ENCODE measurements around the gene MPP2. TPM values are rescaled to one million over a fixed set of nuclear protein-coding genes. Genes with fewer than 3 reads are reported as not detected.

The MPP2 gene
- total and polyA plus RNA-seq, 9 of the 15 experiments (the other 6 are each of a cell fraction or from before 2014, with no cell fraction given): 0.04 to 1.0 (median 0.24) TPM

DNA sequence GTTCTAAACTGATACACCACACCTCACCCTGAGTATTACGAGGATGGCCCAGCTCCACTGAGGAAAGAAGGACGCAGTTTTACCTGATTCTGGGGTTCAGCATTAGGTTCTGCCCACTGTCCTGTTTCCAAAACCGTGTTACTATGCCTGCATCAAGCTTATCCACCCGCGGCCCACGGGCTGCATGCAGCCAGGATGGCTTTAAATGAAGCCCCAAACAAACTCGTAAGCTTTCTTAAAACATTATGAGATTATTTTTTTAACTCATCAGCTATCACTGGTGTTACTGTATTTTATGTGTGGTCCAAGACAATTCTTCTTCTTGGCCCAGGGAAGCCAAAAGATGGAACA lies 64.4 kb downstream of the MPP2 start:
- Histone ChIP-seq H3K36me3 (ENCODE audit: control insufficient read depth, insufficient read depth, low read length) (no peaks in the 10 kb centered on the region), H3K27ac (ENCODE audit: extremely low read depth, low read depth, low read length) (no peak overlapping the region), H3K4me1 (replicated peaks in 1 of 2; ENCODE audit: control insufficient read depth in 2 of 2, insufficient read depth in 2 of 2, low read length in 2 of 2) (peaks cover 16 to 22% of the 10 kb centered on the region in 2 experiments), H3K9ac (ENCODE audit: insufficient read depth in 1 of 2, low read depth in 2 of 2, low read length in 2 of 2) (no peak overlapping the region), H3K4me2 (ENCODE audit: insufficient read depth, low read length) (peak overlapping the region; percentile 68), H2AFZ (ENCODE audit: low read depth, low read length) (peak overlapping the region; percentile 68), H3K27me3 (ENCODE audit: control insufficient read depth in 2 of 2, insufficient read depth in 2 of 2, low read length in 2 of 2) (peaks cover 0 to under 1% of the 10 kb centered on the region in 2 experiments; a peak in 1 of 5 replicates), H3K79me2 (ENCODE audit: control insufficient read depth, insufficient read depth, low read length) (no peaks in the 10 kb centered on the region), H3K9me3 (replicated peaks; ENCODE audit: control insufficient read depth, insufficient read depth, low read depth, low read length) (no peaks in the 10 kb centered on the region), H4K20me1 (replicated peaks; ENCODE audit: control insufficient read depth, insufficient read depth, low read length) (no peaks in the 10 kb centered on the region; the same call in 1 of the 2 replicates), H3K4me3 (no peak overlapping the region), H3K9me1 (ENCODE audit: control insufficient read depth, insufficient read depth, low read length) (no peaks in the 10 kb centered on the region)
- TF ChIP-seq FOXP1 (CRISPR knock-in tag; IDR thresholded peaks at IDR 0.05) (no peak), PHF8 (IDR thresholded peaks at IDR 0.05; ENCODE audit: borderline replicate concordance, low read length) (no peak), ZNF699 (CRISPR knock-in tag; IDR thresholded peaks at IDR 0.05; ENCODE audit: insufficient replicate concordance) (no peak), HDAC6 (IDR thresholded peaks at IDR 0.05; ENCODE audit: low read depth, low read length) (no peak), ZNF764 (CRISPR knock-in tag; IDR thresholded peaks at IDR 0.05; ENCODE audit: low read depth) (no peak), ZNF12 (CRISPR knock-in tag; IDR thresholded peaks at IDR 0.05) (no peak), TEAD2 (tag; IDR thresholded peaks at IDR 0.05) (no peak)
- TF ChIP-seq, protein P1, sequence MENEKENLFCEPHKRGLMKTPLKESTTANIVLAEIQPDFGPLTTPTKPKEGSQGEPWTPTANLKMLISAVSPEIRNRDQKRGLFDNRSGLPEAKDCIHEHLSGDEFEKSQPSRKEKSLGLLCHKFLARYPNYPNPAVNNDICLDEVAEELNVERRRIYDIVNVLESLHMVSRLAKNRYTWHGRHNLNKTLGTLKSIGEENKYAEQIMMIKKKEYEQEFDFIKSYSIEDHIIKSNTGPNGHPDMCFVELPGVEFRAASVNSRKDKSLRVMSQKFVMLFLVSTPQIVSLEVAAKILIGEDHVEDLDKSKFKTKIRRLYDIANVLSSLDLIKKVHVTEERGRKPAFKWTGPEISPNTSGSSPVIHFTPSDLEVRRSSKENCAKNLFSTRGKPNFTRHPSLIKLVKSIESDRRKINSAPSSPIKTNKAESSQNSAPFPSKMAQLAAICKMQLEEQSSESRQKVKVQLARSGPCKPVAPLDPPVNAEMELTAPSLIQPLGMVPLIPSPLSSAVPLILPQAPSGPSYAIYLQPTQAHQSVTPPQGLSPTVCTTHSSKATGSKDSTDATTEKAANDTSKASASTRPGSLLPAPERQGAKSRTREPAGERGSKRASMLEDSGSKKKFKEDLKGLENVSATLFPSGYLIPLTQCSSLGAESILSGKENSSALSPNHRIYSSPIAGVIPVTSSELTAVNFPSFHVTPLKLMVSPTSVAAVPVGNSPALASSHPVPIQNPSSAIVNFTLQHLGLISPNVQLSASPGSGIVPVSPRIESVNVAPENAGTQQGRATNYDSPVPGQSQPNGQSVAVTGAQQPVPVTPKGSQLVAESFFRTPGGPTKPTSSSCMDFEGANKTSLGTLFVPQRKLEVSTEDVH (IDR thresholded peaks at IDR 0.05; ENCODE audit: low read depth, partially characterized antibody): no peak
- TF ChIP-seq, protein P2, sequence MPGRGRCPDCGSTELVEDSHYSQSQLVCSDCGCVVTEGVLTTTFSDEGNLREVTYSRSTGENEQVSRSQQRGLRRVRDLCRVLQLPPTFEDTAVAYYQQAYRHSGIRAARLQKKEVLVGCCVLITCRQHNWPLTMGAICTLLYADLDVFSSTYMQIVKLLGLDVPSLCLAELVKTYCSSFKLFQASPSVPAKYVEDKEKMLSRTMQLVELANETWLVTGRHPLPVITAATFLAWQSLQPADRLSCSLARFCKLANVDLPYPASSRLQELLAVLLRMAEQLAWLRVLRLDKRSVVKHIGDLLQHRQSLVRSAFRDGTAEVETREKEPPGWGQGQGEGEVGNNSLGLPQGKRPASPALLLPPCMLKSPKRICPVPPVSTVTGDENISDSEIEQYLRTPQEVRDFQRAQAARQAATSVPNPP (IDR thresholded peaks at IDR 0.05; ENCODE audit: borderline replicate concordance, insufficient read depth, insufficient read length): no peak
- FAIRE-seq: no peak
- ChIA-PET CTCF (ENCODE audit: low intra/inter-chr PET ratio) (interaction anchor here (0.7 kb wide), 1 partner anchor 147 kb away, joined by 8 read pairs; no protein-coding TSS in a partner anchor), POLR2A (interaction anchor here (0.7 to 1.0 kb wide), 2 partner anchors 9 to 30 kb away, joined by 3 to 4 read pairs; no protein-coding TSS in a partner anchor)
- intact Hi-C loops (cut with micrococcal nuclease): loop anchor here (10.0 kb wide), 1 partner anchor 148 kb away; no protein-coding TSS in a partner anchor
- BruUV-seq (replicated peaks): no TSS peak
- 3% methylated on average over 7 of the region's 7 CpGs for WGBS (ENCODE audit: insufficient coverage, low coverage, missing lambda C conversion rate)
- no peak for DNase-seq (ENCODE audit: extremely low read depth in 1 of 4, low spot score in 3 of 4)
- in situ Hi-C loops (cut with MboI): no loop called here
- ATAC-seq: no peak

Data from K562 (cell line).